Panc1 (cell line): ENCODE results near the gene SFXN2. TPM values are rescaled to one million over a fixed set of nuclear protein-coding genes. Genes with fewer than 3 reads are reported as not detected.

Source experiments
- ATAC-seq: fragments of 200-7000 bp; cut with Tn5 transposase; 2 replicates; pipeline ENCODE4 v1.9.1; 2020; ENCODE audit warnings: mild to moderate bottlenecking, moderate library complexity
- BruUV-seq: library from RNA; stranded (reverse); fragments of 400-500 nt; replicated peaks from 2 replicates; lab custom pipeline; 2021; lab: Mats Ljungman, UMichigan
- CTCF ChIA-PET: fragments of 300-600 bp; sonication (Branson Sonifier 250); formaldehyde crosslinking; loops from one replicate; lab custom pipeline; 2022; ENCODE audit warnings: antibody characterized with exemption; lab: Charles Lee
- POLR2A ChIA-PET: fragments of 300-600 bp; sonication (Branson Sonifier 250); formaldehyde crosslinking; loops from one replicate; lab custom pipeline; 2022; ENCODE audit warnings: antibody characterized with exemption; lab: Charles Lee
- DNase-seq: peaks from one replicate; pipeline ENCODE4 v3.0.0-alpha.2; 2010; ENCODE audit warnings: low read depth, low spot score
- H3K27ac ChIP-seq: 2 replicates; pipeline ENCODE4 v1.5.1; 2011; ENCODE audit warnings: mild to moderate bottlenecking, low read length, inconsistent platforms
- H3K27me3 ChIP-seq: fragments of 200-500 bp; sonication (Bioruptor generic); 2 replicates; pipeline ENCODE4 v1.6.0; 2014; ENCODE audit warnings: low read length, inconsistent platforms; ENCODE audit not compliant: control insufficient read depth, insufficient read depth
- H3K36me3 ChIP-seq: fragments of 200-500 bp; sonication (Bioruptor generic); 2 replicates; pipeline ENCODE4 v1.5.1; 2014; ENCODE audit warnings: inconsistent platforms, mild to moderate bottlenecking, low read length, moderate library complexity; ENCODE audit not compliant: control insufficient read depth, insufficient read depth
- H3K4me1 ChIP-seq: 2 replicates; pipeline ENCODE4 v1.5.1; 2011; ENCODE audit warnings: inconsistent platforms, mild to moderate bottlenecking, low read length, moderate library complexity; ENCODE audit not compliant: control insufficient read depth, insufficient read depth
- H3K4me3 ChIP-seq, 2 experiments: 2 replicates each; pipeline ENCODE4 v1.5.1; 2011 to 2012; ENCODE audit warnings: low read depth in 2 of 2, low read length in 2 of 2, mild to moderate bottlenecking in 2 of 2, inconsistent platforms in 1 of 2, moderate library complexity in 1 of 2
- H3K9me3 ChIP-seq: fragments of 200-500 bp; sonication (Bioruptor generic); 2 replicates; pipeline ENCODE4 v1.5.1; 2014; ENCODE audit warnings: low read depth, mild to moderate bottlenecking, inconsistent platforms, low read length, moderate library complexity; ENCODE audit not compliant: control insufficient read depth, insufficient read depth
- CTCF ChIP-seq: fragments of 450-650 bp; IDR thresholded peaks from 2 replicates; pipeline ENCODE4 v1.5.1; 2017; ENCODE audit warnings: mild to moderate bottlenecking
- POLR2AphosphoS5 ChIP-seq: IDR thresholded peaks from 2 replicates; pipeline ENCODE4 v1.6.1; 2012; ENCODE audit warnings: mild to moderate bottlenecking, low read depth, low read length, moderate library complexity
- SIN3A ChIP-seq: IDR thresholded peaks from 2 replicates; pipeline ENCODE4 v1.6.1; 2012; ENCODE audit warnings: low read depth, mild to moderate bottlenecking, low read length, moderate library complexity, borderline replicate concordance; ENCODE audit not compliant: insufficient read depth
- TCF7L2 ChIP-seq: IDR thresholded peaks from 2 replicates; pipeline ENCODE4 v1.6.1; 2011; ENCODE audit warnings: mild to moderate bottlenecking, low read depth, low read length, inconsistent platforms
- in situ Hi-C: cut with HindIII; loops from 2 replicates; pipeline ENCODE4 v1.10.0; 2016; ENCODE audit warnings: low sequenced_read_pairs, low pct_unique_long_range_greater_than_20kb
- intact Hi-C: fragments of 100-400 bp; cut with micrococcal nuclease; formaldehyde crosslinking; loops from one replicate; pipeline ENCODE4 v1.10.0; 2022; ENCODE audit not compliant: unreplicated experiment
- total RNA-seq: library from RNA; stranded (reverse); gene quantifications from one replicate; pipeline ENCODE4 v1.2.1, GENCODE V29; 2021; ENCODE audit not compliant: unreplicated experiment
- TF ChIP-seq, protein P1 (sequence below), 2 experiments: IDR thresholded peaks; 2 replicates each; pipeline ENCODE4 v1.6.1; 2011 to 2012; ENCODE audit warnings: low read depth in 2 of 2, control low read depth in 1 of 2, low read length in 1 of 2, mild to moderate bottlenecking in 1 of 2, moderate library complexity in 1 of 2; ENCODE audit not compliant: insufficient read depth in 1 of 2

SFXN2 gene
- total RNA-seq, 1 experiment from 2014 or later: 11.6 TPM

- no peak for DNase-seq
- ChIA-PET CTCF (interaction anchor here (1.1 kb wide), 1 partner anchor 16 kb away, joined by 3 read pairs; no protein-coding TSS in a partner anchor), POLR2A (interaction anchor here (0.5 kb wide), 1 partner anchor 187 kb away, joined by 4 read pairs; no protein-coding TSS in a partner anchor)
- H3K36me3 ChIP-seq: no peaks in the 10 kb centered on the region
- TF ChIP-seq SIN3A: no peak
- no peak for TF ChIP-seq CTCF
- no peak for TF ChIP-seq POLR2AphosphoS5
- TF ChIP-seq TCF7L2: no peak
- TF ChIP-seq, protein P1, sequence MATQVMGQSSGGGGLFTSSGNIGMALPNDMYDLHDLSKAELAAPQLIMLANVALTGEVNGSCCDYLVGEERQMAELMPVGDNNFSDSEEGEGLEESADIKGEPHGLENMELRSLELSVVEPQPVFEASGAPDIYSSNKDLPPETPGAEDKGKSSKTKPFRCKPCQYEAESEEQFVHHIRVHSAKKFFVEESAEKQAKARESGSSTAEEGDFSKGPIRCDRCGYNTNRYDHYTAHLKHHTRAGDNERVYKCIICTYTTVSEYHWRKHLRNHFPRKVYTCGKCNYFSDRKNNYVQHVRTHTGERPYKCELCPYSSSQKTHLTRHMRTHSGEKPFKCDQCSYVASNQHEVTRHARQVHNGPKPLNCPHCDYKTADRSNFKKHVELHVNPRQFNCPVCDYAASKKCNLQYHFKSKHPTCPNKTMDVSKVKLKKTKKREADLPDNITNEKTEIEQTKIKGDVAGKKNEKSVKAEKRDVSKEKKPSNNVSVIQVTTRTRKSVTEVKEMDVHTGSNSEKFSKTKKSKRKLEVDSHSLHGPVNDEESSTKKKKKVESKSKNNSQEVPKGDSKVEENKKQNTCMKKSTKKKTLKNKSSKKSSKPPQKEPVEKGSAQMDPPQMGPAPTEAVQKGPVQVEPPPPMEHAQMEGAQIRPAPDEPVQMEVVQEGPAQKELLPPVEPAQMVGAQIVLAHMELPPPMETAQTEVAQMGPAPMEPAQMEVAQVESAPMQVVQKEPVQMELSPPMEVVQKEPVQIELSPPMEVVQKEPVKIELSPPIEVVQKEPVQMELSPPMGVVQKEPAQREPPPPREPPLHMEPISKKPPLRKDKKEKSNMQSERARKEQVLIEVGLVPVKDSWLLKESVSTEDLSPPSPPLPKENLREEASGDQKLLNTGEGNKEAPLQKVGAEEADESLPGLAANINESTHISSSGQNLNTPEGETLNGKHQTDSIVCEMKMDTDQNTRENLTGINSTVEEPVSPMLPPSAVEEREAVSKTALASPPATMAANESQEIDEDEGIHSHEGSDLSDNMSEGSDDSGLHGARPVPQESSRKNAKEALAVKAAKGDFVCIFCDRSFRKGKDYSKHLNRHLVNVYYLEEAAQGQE (IDR thresholded peaks at IDR 0.05; ENCODE audit: insufficient read depth in 1 of 2, low read depth in 2 of 2, low read length in 1 of 2): no peak
- no peak overlapping the region for H3K4me3 ChIP-seq
- no peak for ATAC-seq
- in situ Hi-C loops (no loop called here), intact Hi-C loops (no loop called here)
- H3K27me3 ChIP-seq: no peaks in the 10 kb centered on the region
- BruUV-seq: no TSS peak
- peak overlapping the region; percentile 66 for H3K27ac ChIP-seq
- peaks cover 85% of the 10 kb centered on the region for H3K4me1 ChIP-seq
- no peaks in the 10 kb centered on the region for H3K9me3 ChIP-seq
Measured at GRCh38 chr10:102780527-102780808, 66.0 kb downstream of the SFXN2 start.

DNA sequence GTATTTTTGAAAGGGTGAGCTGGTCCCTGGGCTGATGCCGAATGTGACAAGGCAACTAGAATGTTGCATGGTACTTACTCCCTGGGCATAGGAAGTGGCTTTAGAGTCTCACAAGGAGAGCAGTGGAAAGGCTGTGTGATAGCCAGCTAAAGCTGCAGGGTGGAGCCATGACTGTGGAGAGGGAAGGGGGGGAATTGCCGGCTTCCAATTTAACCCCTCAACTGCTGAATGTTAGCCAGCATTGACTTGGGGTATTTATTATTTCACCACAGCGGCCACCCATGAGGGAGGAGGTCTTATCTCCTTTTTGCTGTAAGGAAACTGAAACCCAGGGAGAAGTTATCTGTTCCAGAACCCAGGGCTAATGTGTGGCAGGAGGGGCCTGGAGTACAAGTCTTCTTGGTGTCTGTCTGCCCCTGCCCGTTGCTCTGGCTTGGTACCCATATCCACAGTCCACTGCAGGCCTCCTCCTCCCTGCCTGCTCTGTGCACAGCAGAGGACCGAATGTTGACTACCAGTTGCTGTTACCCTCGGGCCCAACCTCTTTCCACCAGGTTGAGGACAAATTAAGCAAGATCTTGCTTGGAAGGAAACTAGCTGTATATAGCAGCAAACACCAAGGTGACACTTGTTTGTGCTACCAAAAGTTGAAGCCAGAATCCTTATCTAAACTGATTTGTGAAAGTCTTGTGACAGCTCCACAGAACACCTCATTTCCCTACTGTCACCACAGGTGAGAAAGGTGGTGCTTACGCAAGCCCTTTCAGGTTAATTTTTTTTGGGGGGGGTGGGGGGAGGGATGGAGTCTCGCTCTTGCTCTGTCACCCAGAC, 66.9 kb downstream of the SFXN2 start:
- ATAC-seq (0 out of 2 replicates have a peak, but pooled peaks have one; percentile 28), DNase-seq (no peak)
- intact Hi-C loops (no loop called here), in situ Hi-C loops (no loop called here)
- Histone ChIP-seq H3K9me3 (no peaks in the 10 kb centered on the region), H3K36me3 (no peaks in the 10 kb centered on the region), H3K4me3 (no peak overlapping the region), H3K4me1 (peaks cover 80% of the 10 kb centered on the region), H3K27me3 (no peaks in the 10 kb centered on the region), H3K27ac (peak overlapping the region; percentile 66)
- CTCF ChIA-PET: interaction anchor here (1.1 kb wide), 1 partner anchor 17 kb away, joined by 3 read pairs; no protein-coding TSS in a partner anchor
- TF ChIP-seq, protein P1 (IDR thresholded peaks at IDR 0.05; ENCODE audit: insufficient read depth in 1 of 2, low read depth in 2 of 2, low read length in 1 of 2): no peak
- TF ChIP-seq SIN3A: no peak
- no peak for TF ChIP-seq CTCF
- TF ChIP-seq TCF7L2: no peak
- TF ChIP-seq POLR2AphosphoS5: no peak
- POLR2A ChIA-PET: interaction anchor here (0.5 kb wide), 1 partner anchor 45 kb away, joined by 8 read pairs; no protein-coding TSS in a partner anchor
- no TSS peak for BruUV-seq
